DND-41 (cell line): ENCODE results near the gene ANKFN1.

Experiments
- EZH2 ChIP-seq: IDR thresholded peaks from 3 replicates; pipeline ENCODE4 v1.6.1; 2012; ENCODE audit warnings: borderline replicate concordance, low read depth, mild to moderate bottlenecking, moderate library complexity, low read length, inconsistent platforms; ENCODE audit not compliant: severe bottlenecking
- TF ChIP-seq, protein P1 (sequence below): IDR thresholded peaks from 2 replicates; pipeline ENCODE4 v1.5.1; 2012; ENCODE audit warnings: borderline replicate concordance, low read length, moderate library complexity, mild to moderate bottlenecking; ENCODE audit not compliant: poor library complexity, severe bottlenecking; ENCODE audit errors: extremely low read depth

DNA sequence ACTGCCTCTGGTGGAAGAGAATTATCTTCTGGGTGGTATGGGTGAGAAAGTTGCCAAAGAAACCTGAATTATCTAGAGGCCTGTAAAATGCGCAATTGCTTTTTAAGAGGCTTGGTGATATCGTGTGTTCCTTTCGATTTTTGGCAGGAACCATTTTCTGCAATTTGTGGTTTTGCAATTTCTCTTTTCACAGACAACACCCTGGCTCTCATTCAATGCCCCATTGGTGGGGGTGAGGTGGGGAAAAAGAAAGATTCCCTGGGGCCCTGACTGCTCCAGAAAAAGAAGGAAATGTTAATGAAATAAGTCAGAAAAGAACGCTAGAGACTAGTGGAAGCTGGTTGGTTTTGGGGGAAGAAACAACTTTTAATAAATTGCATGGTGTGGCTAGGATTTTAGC lies 77.4 kb downstream of the ANKFN1 start:
- TF ChIP-seq, protein P1, sequence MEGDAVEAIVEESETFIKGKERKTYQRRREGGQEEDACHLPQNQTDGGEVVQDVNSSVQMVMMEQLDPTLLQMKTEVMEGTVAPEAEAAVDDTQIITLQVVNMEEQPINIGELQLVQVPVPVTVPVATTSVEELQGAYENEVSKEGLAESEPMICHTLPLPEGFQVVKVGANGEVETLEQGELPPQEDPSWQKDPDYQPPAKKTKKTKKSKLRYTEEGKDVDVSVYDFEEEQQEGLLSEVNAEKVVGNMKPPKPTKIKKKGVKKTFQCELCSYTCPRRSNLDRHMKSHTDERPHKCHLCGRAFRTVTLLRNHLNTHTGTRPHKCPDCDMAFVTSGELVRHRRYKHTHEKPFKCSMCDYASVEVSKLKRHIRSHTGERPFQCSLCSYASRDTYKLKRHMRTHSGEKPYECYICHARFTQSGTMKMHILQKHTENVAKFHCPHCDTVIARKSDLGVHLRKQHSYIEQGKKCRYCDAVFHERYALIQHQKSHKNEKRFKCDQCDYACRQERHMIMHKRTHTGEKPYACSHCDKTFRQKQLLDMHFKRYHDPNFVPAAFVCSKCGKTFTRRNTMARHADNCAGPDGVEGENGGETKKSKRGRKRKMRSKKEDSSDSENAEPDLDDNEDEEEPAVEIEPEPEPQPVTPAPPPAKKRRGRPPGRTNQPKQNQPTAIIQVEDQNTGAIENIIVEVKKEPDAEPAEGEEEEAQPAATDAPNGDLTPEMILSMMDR: no peak
- TF ChIP-seq EZH2: no peak
